ENCODE measurements around the gene CRYBB3.

CRYBB3 gene

GRCh38 chr22:25199731-25200520, at the start of gene CRYBB3:
Gene CRYBB3 (plus strand): TSS chr22:25199858. CDS start chr22:25201397, 1,539 bp downstream.
- no peak for DNase-seq

- no peak for DNase-seq
Observed at GRCh38 chr22:25153961-25154666, 45.5 kb upstream of the CRYBB3 start.

- DNase-seq, result no peak
Observed at GRCh38 chr22:25154667-25154999, 45.0 kb upstream of the CRYBB3 start.

- DNase-seq, result no peak
Observed at GRCh38 chr22:25156736-25157135, 42.9 kb upstream of the CRYBB3 start.

GRCh38 chr22:25159028-25159427, 40.6 kb upstream of the CRYBB3 start:
- no peak for DNase-seq

GRCh38 chr22:25160120-25160996, 39.3 kb upstream of the CRYBB3 start:
- DNase-seq, result no peak

- DNase-seq, result no peak
Observed at GRCh38 chr22:25161017-25161915, 38.4 kb upstream of the CRYBB3 start.

- no peak for DNase-seq
Observed at GRCh38 chr22:25161916-25162530, 37.6 kb upstream of the CRYBB3 start.

- no peak for DNase-seq
Observed at GRCh38 chr22:25162561-25162960, 37.1 kb upstream of the CRYBB3 start.

- no peak for DNase-seq
Observed at GRCh38 chr22:25165785-25166184, 33.9 kb upstream of the CRYBB3 start.

GRCh38 chr22:25166266-25167040, 33.2 kb upstream of the CRYBB3 start:
- DNase-seq, result no peak

GRCh38 chr22:25167082-25167481, 32.6 kb upstream of the CRYBB3 start:
- DNase-seq, result no peak

GRCh38 chr22:25167834-25168601, 31.6 kb upstream of the CRYBB3 start:
- DNase-seq, result no peak

GRCh38 chr22:25169278-25170031, 30.2 kb upstream of the CRYBB3 start:
- DNase-seq, result no peak

GRCh38 chr22:25170426-25170980, 29.2 kb upstream of the CRYBB3 start:
- DNase-seq, result no peak

- DNase-seq, result no peak
Observed at GRCh38 chr22:25172153-25172552, 27.5 kb upstream of the CRYBB3 start.

GRCh38 chr22:25174156-25174887, 25.3 kb upstream of the CRYBB3 start:
- no peak for DNase-seq

- DNase-seq, result no peak
Observed at GRCh38 chr22:25174888-25175411, 24.7 kb upstream of the CRYBB3 start.
